ENCODE results near the gene HPS5.

GRCh38 chr11:18367431-18367830 lies 45.5 kb upstream of the HPS5 start:
- no peak for TF ChIP-seq CTCF (tag by site-specific recombination; IDR thresholded peaks at IDR 0.05)
- no peak for TF ChIP-seq ZFP37 (tag by site-specific recombination; IDR thresholded peaks at IDR 0.05)
